Retina (tissue), 1 donor: ENCODE data around the gene VMAC.

Source experiments
- DNase-seq: peaks from one replicate; pipeline ENCODE4 v3.0.0-alpha.2; 2016

Gene VMAC

DNA sequence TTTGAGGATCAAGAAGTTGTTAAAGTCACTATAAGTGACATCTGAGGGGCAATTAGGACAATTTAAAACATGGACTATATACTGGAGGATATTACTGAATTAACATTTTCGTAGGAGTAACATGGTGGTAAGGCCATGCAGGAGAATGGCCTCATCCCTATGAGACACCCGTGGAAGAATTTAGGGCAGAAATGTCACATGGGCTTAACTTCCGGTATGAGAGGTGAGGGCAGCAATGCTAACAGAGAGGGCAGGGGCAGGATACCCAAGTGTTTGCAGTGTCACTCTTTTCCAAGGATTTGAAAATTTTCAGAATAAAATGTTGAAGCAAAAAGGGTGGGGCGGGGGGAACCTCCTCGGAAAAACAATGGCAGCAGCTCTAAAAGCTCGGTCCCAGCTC, 49.6 kb downstream of the VMAC start:
- DNase-seq, result no peak

DNA sequence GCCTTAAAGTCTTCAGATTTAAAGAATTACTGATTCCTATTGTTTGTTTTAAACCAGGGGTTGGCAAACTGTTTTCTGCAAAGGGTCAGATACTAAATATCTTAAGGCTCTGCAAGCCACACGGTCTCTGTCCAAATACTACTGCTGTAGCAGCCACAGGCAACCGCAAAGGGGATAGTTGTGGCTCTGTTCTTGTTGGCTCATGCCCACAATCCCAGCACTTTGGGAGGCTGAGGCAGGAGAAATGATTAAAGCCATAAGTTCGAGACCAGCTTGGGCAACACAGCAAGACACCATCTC, 50.9 kb downstream of the VMAC start:
- no peak for DNase-seq

DNA sequence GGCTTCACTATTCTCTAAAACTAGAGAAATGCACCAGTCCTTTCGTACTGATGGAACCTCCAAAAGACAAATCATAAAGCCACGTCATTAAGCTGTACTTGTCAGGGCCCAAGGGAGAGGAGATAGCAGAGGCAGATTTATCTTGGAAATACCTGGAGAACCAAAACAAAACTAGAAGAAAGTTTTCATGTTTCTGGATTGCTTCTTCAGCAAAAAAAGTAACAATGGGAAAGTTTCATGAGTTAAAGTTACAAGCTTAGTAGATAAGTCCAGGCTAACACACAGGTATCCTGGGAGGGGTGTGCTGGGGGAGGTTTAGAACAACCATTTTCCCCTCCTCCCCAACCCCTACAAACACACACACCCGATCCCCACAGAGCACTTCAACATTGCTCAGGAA, 51.7 kb downstream of the VMAC start:
- DNase-seq, result no peak

DNA sequence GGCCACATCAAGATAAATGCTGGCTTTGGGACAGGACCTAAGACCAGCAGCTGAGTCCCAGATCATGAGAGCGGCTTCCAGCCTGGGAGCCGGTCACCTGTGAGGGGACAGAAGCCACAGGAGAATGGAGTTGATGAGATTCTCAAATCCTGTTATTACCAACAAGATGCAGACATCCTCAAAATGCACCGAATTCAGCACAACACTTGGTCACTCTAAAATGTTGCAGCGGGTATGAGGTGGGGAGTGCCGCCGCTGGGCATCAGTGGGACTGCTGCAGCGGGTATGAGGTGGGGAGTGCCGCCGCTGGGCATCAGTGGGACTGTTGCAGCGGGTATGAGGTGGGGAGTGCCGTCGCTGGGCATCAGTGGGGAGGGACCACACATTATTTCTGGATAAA, 52.1 kb downstream of the VMAC start:
- DNase-seq, result no peak

DNA sequence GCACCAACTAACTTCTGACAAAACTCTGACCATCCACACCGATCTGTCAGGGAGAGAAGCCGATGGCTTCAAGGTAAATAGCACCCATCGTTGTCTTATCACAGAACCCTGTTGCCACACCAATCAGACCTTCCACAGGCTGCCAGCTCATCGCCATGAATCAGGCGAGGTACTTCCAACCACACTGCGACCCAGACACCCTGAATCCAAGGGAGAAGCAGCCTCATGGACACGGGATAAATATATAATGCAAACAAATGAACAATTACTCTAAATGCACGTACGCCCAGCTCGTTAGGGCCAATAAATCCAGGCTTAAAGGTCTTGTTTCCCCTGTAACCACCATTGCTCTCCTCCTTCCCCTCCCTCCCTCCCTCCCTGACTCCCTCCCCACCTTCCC, 52.5 kb downstream of the VMAC start:
- DNase-seq, result no peak

DNA sequence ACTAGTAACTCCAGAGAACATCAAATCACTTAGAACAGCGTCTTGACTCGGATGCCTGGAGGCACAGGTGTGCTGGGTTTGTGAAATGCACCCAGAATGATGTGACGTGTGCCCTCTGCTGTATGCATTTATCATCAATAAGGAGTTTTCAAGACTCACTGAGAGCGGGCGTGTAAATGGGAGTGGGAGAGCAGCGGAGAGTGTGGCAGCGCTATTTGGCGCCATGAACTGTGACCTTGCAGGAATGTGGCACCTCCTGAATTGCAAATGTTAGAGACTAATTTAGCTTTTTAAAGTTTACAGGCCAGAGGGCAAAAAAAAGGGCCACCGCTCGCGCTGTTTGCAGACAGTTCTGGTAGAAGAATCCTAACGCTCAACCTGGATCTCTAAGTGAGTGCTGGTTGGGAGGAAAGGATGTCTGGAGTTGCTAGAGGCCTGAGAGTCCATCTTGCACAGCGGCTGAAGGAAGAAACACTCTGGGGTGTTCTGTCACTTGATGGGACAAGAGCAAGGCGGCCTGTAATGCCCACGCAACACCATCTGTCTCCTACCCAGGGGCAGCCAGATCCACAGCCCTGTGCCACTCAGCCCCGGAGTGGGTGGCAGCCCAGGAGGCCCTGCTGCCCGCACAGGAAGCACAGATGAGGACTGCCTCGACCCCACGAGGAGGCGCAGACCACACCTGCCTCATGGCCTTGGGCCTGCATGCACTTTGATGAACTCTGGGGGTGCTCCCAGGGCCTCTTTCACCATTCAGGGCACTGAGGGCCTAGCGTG, 53.6 kb downstream of the VMAC start:
- DNase-seq, result no peak

DNA sequence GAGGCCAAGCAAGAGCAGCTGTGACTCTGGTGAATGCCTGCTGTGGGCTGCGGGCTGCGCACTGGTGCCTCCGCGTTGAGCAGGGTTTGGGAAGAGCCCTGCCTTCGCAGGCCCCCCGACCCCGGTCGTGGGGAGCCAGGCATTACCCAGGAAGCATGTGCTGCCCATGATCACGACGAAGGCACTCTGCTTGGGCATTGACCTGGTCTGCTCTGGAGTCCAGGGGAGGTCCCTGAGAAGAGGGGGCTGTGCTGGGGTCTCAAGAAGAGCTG, 54.1 kb downstream of the VMAC start:
- no peak for DNase-seq

DNA sequence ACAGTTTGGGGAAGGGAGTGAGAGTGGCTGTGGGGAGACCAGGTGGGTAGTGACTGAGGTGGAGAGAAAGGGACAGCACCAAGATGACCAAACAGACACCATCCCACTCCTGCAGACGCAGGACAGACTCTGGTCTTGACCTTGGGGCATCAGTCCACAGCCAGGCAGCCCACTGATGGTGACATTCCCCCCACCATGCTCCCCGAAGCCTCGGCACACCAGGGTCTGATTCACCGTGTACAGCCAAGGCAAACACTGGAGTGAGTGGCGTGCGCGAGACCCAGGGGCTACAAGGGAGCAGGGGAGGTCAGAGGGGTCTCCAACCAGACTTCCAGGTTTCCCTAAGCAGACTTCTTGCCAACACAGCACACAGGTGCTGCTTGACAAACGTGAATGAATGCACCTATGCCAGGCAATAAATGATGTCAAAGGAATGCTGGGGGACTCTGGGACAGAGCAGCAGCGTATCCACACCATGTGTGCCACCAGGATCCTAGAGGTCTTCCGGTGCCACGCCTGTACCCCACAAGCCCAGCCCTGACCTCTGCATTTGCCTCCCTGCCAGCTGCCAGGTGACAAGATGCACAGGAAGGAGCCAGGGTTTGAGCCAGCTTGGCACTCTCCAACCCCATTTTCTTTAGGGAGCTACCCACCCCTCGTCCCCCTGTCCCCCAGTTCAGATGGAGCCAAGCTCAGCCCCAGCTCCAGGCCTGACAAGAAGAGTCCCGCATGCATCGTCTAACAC, 54.8 kb downstream of the VMAC start:
- no peak for DNase-seq
